ENCODE results near the gene SPPL2C. TPM values are rescaled to one million over a fixed set of nuclear protein-coding genes. Genes with fewer than 3 reads are reported as not detected.

The SPPL2C gene, protein sequence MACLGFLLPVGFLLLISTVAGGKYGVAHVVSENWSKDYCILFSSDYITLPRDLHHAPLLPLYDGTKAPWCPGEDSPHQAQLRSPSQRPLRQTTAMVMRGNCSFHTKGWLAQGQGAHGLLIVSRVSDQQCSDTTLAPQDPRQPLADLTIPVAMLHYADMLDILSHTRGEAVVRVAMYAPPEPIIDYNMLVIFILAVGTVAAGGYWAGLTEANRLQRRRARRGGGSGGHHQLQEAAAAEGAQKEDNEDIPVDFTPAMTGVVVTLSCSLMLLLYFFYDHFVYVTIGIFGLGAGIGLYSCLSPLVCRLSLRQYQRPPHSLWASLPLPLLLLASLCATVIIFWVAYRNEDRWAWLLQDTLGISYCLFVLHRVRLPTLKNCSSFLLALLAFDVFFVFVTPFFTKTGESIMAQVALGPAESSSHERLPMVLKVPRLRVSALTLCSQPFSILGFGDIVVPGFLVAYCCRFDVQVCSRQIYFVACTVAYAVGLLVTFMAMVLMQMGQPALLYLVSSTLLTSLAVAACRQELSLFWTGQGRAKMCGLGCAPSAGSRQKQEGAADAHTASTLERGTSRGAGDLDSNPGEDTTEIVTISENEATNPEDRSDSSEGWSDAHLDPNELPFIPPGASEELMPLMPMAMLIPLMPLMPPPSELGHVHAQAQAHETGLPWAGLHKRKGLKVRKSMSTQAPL
- total RNA-seq, result not detected
- long read RNA-seq, result 0 reads

DNA sequence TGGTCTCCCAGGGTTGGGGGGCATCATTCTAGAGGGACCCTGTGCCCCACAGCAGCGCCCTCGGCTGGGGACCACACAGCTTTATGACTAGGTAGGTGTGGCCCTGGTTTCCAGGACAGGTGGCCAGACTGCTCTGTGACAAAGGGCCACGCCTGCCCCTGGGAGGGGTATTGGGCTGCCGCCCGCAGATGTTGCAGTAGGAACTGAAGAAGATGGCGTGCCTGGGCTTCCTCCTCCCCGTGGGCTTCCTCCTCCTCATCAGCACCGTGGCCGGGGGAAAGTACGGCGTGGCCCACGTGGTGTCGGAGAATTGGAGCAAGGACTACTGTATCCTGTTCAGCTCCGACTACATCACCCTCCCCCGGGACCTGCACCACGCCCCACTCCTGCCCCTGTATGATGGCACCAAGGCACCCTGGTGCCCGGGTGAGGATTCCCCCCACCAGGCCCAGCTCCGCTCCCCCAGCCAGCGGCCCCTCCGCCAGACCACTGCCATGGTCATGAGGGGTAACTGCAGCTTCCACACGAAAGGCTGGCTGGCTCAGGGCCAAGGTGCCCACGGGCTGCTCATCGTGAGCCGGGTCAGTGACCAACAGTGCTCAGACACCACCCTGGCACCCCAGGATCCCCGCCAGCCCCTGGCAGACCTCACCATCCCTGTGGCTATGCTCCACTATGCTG lies at the start of gene SPPL2C:
Gene SPPL2C (plus strand): TSS at position 187 of the 681 bp plus-strand sequence. CDS start 26 bp downstream, at position 213.
- intact Hi-C loops (cut with DNase I), result no loop called here
- no peak for DNase-seq (ENCODE audit: low spot score)

DNA sequence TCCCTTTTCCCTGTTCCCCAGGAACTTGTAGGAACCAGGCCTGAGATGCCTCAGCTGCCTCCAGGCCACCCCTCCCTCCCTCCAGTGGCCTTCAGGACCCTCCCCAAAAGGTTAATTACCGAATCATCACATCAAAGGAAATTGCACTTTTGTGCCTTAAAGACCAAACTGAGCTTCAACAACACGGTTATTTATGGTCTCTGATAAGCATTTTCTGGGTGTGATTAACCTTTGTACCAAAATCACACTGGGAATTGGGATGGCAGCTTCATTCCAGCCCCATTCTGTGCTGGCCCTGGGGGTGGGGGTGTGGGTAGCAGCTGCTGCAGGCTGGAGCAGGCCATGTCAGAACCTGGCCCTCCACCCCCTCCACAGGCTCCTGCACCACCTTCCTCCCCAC lies 43.9 kb upstream of the SPPL2C start:
- no peak for DNase-seq (ENCODE audit: low spot score)
- intact Hi-C loops (cut with DNase I), result no loop called here

DNA sequence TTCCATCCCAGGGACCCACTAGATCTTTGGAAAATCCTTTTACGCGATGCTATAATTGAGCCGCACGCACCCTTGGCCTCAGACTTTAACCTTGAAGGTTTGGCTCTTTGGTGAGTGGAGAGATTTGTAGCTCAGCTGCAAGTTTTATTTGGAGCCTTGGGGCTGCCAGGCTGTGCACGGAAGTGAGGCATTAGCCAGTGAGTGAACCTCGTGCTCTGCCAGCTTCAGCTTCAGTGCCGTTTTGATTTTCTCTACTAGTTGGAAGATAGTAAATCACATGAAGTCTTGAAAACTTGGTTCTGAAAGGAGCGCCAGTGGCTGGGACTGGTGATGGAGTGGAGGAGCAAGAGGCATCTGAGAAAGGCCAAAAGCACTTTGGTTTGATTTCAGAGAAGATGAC lies 43.3 kb upstream of the SPPL2C start:
- intact Hi-C loops (cut with DNase I), result no loop called here
- DNase-seq (ENCODE audit: low spot score), result no peak

DNA sequence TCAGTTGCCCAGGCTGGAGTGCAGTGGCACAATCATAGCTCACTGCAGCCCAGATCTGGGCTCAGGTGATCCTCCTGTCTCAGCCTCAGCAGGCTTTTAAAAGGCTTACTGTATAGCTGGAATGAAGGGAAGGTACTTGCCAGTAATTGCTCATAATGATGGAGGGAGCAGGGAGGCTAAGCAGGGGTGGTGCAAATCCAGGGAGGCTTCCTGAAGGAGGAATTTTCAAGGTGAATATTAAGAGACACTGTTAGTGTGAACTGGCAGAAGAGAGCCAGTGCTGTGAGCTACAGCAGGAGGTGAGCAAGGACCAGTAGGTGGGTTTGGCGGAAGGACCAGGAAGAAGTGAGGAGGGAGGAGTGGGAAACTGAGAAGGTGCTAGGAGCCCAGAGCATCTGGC lies 35.8 kb upstream of the SPPL2C start:
- no peak for DNase-seq (ENCODE audit: low spot score)
- intact Hi-C loops (cut with DNase I), result no loop called here

DNA sequence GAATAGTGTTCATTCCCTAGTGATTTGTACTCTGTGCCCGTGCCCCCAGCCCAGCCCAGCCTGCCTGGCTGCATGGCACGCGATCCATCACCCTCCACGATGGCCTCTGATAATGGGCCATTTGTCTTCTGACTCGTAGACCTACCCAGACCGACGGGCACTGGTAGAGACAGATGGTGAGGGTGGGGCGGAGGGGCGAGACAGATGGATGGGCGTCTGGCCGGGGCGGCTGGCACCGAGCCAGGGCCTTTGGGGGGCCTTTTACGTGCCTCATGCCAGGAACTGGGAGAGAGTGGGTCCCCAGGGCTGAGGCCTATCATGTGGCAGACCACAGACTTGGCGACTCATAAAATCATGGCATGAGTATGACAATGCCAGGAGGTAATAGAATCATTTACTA lies 35.2 kb upstream of the SPPL2C start:
- DNase-seq (ENCODE audit: low spot score), result no peak
- intact Hi-C loops (cut with DNase I), result no loop called here

DNA sequence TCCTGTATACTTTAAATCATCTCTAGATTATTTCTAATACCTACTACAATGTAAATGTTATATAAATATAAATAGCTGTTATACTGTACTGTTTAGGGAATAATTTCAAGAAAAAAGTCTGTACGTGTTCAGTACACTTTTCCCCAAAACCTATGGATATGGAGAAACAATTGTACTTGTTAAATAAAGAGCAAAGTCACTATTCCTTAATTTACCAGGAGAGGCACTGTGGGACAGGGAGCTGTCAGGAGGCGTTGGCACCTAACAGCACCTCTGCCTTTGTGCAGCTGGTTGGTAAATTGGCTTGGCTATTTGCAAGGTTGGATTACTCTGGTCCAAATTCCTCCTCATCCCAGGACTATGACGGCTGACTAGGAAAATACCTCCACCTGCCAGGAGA lies 32.6 kb upstream of the SPPL2C start:
- intact Hi-C loops (cut with DNase I), result no loop called here

DNA sequence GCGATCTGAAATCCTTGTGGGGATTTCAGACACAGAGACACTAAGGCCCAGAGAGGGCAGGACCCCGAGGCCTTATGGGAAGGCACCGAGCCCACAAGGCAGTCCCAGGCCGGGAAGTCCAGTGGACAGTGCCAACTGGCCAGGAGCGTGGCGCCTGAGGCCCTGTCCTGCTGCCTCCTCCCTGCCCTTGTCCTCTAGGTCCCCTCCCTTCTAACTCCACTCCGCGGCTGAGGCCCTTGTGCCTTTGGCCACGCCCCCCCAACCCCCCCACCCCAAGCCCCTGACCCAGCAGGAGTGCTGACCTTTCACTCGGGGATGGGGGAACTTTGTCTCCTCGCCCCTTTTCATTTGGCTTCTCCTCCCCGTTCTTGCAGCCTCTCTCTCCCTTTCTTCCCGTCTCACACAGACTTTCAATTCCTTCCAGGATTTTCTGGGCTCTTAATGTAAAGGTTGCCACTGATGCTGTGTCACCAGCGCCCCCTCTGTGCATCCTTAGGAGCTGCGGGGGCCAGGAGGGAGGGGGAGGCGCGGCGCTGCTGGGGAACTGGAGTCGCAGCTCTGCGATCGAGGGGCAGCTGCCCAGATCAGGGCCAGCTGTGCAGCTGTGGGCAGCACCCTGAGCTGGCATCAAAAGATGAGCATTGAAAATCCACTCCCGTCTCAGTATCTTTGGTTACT lies 31.5 kb upstream of the SPPL2C start:
- intact Hi-C loops (cut with DNase I), result no loop called here
- DNase-seq (ENCODE audit: low spot score), result no peak

More for the DNA sequence above, 32.6 kb upstream of the SPPL2C start:
- no peak for DNase-seq (ENCODE audit: low spot score)

DNA sequence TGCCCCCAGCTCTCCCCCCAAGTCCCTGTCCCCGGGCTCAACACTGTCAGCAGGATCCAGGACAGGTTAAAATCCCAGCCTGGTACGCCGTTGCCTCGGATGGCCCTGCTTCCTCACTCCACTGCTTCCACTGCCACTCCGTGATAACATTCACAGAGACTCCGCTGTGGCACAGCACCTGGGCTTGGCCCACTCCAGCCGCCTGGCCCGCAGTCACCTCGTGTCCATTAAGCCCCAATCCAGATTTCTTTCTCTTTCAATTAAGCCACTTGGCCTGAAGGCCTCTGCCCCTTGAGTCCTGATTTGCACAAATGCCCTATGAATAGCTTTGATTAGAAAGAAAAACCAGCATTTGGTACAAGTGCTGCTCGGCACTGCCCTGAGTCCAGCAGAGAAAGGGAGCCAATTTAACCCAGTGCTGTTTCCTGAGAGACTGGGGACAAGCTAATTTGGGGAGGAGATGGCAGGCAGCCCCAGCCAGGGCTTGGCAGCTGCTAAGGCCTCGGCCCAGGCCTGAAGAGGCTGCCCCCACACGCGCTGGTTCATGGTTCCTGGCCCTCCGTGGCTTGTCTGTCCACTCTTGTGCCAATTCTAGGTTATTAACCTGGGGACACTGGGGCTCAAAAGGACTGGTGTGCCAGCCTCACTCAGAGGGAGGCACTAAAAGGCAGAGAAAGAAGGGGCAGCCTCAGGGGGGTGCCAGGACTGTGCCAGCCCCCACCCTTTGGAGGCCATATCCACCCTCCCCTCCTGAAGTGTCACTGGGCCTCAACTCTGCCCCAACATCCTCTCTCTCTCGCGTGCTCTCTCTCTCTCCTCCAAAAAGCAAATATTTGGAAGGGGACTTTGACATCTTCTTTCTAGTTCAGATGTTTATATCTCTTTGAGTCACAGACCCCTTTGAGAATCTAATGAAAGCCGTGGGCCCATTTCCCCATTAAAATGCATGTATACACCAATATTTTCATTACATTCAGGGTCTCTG lies 29.8 kb upstream of the SPPL2C start:
- DNase-seq (ENCODE audit: low spot score), result no peak
- intact Hi-C loops (cut with DNase I), result no loop called here

DNA sequence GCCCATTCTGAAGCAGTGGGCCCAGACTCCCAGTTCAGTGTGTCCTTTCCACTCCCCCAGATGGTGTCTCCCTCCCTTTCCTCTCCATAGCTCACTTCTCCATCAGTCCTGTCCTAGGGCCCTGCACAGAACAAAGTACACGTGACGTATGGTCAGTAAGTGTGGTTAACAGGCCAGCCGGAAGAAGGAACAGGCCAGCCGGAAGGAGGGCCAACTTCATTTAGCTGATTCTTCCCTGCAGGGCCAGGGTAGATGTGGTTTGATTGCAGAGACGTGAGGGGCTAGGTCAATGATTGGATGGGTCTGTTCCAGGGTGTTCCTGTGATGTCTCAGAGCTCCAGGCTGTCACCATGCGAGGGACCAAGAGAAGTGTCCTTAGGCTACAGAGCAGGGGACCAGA lies 28.9 kb upstream of the SPPL2C start:
- intact Hi-C loops (cut with DNase I), result no loop called here

DNA sequence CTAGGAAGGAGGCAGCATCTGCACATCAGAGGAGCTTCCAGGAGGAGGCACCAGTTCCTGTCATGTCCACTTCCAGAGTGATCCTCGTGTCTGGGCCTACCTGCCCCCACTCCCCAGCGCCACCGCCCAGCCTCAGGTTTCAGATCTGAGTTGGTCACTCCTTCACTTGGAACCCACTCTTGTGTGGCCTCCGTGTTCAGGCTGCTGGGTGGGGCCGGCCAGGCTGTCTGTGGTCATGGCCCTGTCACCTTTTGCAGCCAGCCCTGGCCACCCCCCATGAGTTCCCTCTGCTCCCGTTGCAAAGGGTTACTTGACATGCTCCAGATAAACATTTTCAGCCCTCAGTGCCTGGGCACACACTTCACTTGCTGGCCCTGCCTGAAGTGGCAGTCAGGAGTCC lies 26.6 kb upstream of the SPPL2C start:
- no peak for DNase-seq (ENCODE audit: low spot score)
- intact Hi-C loops (cut with DNase I), result no loop called here

More for the DNA sequence above, 28.9 kb upstream of the SPPL2C start:
- no peak for DNase-seq (ENCODE audit: low spot score)

DNA sequence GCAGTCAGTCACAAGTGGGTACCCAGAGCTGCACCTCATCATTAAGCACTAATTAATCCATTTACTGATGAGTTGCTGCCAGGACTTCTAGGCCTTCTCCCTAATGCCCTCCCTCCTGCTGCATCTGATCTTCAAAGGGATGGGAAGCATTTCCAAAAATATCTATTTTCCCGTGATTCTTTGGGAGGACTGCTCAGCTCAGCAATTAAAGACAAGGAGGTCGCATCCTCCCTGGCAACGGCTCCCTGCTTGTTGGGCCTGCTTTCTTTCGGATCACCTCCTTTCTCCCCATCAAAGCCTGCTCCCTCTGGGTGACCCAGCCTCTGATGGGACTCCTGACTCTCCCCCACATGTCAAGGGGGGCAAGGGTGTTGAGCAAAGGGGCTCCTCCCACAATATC lies 26.0 kb upstream of the SPPL2C start:
- no peak for DNase-seq (ENCODE audit: low spot score)
- intact Hi-C loops (cut with DNase I), result no loop called here

DNA sequence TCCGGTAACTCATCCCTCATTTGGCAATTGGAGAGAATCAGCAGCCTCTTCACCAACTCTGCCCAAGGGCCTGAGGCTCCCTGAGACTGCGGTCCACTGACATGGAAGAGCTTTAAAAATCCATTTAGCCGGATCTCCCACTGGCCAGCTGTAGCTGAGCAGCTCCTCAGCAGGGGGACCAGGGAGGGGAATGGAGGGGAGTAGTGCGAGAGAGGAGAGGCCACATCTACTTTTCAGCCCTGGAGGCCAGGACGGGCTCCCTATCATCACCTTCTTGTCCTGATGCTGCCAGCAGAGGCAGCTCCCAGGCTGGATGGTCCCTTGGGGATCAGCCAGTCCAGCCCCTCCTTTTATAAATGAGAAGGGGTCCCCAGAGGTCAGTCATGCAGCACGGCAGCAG lies 25.0 kb upstream of the SPPL2C start:
- no peak for DNase-seq (ENCODE audit: low spot score)
- intact Hi-C loops (cut with DNase I), result no loop called here

DNA sequence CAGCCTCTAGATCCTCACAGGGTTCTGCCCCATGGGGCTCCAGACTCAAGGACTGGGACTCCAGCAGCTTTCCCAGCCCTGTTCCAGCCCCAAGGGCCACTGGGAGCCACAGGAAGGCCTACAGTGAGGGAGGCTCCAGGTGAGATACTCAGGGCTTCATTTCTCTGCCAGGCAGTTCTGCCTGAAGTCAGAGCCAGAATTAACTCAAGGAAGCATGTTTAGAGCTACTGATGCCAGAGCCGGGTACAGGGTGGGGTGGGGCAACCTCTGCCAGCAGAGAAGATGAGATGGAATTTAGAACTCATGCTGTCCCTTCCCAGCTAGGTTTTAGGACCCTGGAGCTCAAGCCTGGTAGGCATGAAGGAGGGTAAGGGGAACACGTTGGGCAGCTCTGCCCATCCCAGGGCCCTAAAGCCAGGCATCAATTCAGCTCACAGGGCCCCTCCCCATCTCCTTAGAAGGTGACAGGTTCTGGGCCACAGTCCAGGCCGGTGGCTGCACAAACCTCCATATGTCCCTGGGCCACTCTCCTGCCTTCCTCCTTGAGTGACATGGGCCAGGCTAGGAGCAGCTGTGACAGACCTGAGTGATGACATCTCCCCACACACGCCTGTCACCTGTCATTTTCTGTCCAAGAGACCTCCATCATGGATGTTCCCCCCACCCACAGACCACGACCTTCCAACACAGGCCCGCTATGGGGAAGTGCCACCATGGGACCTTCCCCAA lies 24.5 kb upstream of the SPPL2C start:
- intact Hi-C loops (cut with DNase I), result no loop called here
- DNase-seq (ENCODE audit: low spot score), result no peak

DNA sequence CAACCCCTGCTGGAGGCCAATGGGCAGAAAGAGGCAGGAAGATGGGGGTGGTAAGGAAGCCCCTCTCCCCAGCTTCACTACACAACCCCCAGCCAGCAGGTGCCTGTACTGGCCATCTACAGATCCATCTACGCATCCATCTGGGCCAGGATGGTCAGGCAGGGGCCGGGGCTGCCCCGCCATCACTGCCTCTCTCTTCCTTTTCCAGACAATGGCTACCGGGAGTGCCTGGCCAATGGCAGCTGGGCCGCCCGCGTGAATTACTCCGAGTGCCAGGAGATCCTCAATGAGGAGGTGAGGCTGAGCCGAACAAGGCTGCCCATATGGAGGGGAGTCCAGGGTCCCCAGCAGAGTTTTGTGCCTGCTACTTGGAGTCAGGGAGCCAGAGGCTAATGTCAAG lies 23.5 kb upstream of the SPPL2C start:
- intact Hi-C loops (cut with DNase I), result no loop called here
- DNase-seq (ENCODE audit: low spot score), result no peak

DNA sequence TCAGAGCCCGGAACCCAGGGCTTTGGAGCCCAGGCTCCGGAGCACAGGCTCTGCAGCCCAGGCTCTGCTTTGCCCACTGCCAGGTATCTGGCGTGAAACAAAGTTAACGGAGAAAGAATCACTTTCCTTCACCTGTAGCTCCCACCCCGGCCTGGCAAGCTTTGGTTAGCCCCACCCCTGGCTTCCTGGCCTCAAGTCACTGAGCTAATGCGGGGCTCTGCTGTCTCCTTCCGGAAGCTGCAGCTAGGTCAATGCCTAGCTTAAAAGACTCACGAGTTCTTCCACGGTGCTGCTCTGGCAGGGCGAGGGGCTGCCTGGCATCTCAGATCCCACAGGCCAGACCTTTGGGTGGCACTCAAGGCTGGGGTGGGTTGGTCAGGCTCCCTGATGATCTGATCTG lies 21.1 kb upstream of the SPPL2C start:
- intact Hi-C loops (cut with DNase I), result no loop called here
- no peak for DNase-seq (ENCODE audit: low spot score)

DNA sequence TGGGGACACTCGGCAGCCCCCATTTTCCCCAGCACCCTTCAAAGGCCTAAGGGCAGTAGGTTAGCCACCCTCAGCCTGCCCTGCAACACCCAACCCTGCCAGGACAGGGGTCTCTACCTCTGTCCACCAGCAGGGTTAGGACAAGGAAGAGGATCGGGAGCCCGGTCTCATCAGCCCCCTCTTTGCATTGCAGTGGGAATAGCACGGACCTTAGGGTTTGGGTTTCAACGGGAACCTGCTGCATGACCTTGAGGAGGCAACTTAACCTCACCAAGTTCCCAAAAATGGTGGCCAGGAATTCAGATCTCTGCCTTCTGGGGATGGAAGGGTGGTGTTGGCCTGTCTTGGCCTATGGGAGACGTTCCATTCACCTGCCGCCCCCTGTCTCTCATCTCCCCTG lies 20.2 kb upstream of the SPPL2C start:
- intact Hi-C loops (cut with DNase I), result no loop called here
- DNase-seq (ENCODE audit: low spot score), result no peak

DNA sequence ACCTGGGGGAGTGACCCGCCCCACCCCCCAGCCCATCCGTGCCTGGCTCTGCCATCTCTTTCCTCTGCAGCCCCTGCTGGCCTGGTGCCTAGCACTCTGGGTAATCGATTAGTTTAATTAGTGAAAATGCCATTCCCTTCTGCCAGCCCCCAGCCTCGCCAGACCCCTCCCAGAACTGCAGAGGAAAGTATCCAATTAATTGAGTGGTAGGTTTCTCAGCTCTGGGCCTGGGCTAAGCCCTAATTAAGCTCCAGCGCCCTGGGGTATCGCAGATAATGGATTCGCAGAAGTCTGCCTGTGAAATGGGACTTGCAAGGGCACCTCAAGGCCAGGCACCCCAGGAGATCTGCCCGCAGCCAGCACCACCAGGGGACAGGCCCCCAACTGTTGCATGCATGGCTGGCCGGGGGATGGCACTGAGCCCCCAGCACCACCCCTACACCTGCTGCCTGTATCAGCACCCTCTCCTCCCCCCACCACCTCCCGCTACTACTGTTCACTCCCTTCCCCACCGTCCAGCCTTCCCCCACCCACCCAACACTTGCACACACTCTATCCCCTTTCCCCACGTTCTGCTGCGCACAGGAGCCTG lies 19.7 kb upstream of the SPPL2C start:
- DNase-seq (ENCODE audit: low spot score), result no peak
- intact Hi-C loops (cut with DNase I), result no loop called here

DNA sequence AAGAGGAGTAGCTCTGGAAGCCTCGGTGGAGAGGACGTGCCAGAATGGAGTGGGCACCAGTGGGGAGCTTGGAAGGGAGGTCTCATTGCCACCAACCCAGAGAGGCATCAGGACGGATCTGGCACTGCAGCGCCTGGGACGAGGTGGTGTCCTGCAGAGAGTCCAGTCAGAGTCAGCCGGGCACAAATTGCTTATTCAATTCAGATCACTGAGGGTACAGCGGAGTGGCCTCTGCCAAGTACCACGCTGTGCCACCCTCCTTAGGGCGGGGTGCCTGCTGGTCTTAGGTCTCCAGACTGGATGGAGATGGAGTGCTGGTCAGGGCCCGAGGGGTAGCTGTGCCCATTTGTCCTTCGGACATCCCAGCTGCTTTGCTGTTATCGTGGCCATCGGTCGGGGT lies 18.9 kb upstream of the SPPL2C start:
- intact Hi-C loops (cut with DNase I), result no loop called here
- no peak for DNase-seq (ENCODE audit: low spot score)
